ENCODE results near the gene PPCS.

DNA sequence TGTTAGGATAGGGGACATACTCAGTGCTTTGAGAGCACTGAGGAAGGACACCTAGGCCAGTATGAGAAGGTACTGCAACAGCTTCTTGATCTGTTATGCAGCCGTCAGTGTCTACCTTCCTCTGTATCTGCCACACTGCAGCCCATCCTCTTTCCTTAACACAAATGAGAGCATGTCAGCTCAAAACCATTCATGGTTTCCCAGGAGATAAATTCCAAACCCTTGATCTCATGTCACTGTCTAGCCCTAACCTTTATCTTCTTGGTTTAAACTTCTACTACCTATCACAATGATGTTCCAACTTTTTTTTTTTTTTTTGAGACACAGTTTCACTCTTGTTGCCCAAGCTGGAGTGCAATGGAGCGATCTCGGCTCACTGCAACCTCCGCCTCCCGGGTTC, 1.9 kb upstream of the PPCS start:
- no peak for TF ChIP-seq EGR1 (IDR thresholded peaks at IDR 0.05)
- TF ChIP-seq NFIC (IDR thresholded peaks at IDR 0.05), result no peak
- no peak for TF ChIP-seq USF1 (IDR thresholded peaks at IDR 0.05)
- TF ChIP-seq, protein P1, sequence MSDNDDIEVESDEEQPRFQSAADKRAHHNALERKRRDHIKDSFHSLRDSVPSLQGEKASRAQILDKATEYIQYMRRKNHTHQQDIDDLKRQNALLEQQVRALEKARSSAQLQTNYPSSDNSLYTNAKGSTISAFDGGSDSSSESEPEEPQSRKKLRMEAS (IDR thresholded peaks at IDR 0.05), result no peak
- no peak for TF ChIP-seq YY1 (IDR thresholded peaks at IDR 0.05; ENCODE audit: low read depth)
